SJSA1 (cell line): ENCODE data around the gene TRIM17. TPM values are rescaled to one million over a fixed set of nuclear protein-coding genes. Genes with fewer than 3 reads are reported as not detected.

Source experiments
- DNase-seq, 2 experiments: peaks; one replicate each; pipeline ENCODE4 v3.0.0-alpha.2; 2015 to 2020; ENCODE audit warnings: low spot score in 2 of 2, low read depth in 1 of 2
- H3K27ac ChIP-seq: fragments of 250-450 bp; sonication (Bioruptor Pico); 2 replicates; pipeline ENCODE4 v1.5.1; 2020; ENCODE audit warnings: mild to moderate bottlenecking, moderate library complexity
- H3K27me3 ChIP-seq: fragments of 250-450 bp; sonication (Bioruptor Pico); replicated peaks from 2 replicates; pipeline ENCODE4 v1.5.1; 2020; ENCODE audit warnings: mild to moderate bottlenecking, moderate library complexity
- H3K36me3 ChIP-seq: fragments of 250-450 bp; sonication (Bioruptor Pico); 2 replicates; pipeline ENCODE4 v1.5.1; 2020; ENCODE audit warnings: mild to moderate bottlenecking
- H3K4me1 ChIP-seq: fragments of 250-450 bp; sonication (Bioruptor Pico); replicated peaks from 2 replicates; pipeline ENCODE4 v1.6.1; 2021; ENCODE audit warnings: mild to moderate bottlenecking
- H3K4me3 ChIP-seq: fragments of 250-450 bp; sonication (Bioruptor Pico); 2 replicates; pipeline ENCODE4 v1.5.1; 2020; ENCODE audit warnings: mild to moderate bottlenecking
- H3K9me3 ChIP-seq: fragments of 250-450 bp; sonication (Bioruptor Pico); replicated peaks from 2 replicates; pipeline ENCODE4 v1.5.1; 2020; ENCODE audit warnings: mild to moderate bottlenecking
- total RNA-seq: library from RNA; depleted of rRNA; stranded (reverse); fragments of >200 nt; shearing (Covaris generic); gene quantifications from 2 replicates; pipeline ENCODE4 v1.2.3, GENCODE V29; 2014

The TRIM17 gene
- total RNA-seq, 1 experiment from 2014 or later, result not detected

DNA sequence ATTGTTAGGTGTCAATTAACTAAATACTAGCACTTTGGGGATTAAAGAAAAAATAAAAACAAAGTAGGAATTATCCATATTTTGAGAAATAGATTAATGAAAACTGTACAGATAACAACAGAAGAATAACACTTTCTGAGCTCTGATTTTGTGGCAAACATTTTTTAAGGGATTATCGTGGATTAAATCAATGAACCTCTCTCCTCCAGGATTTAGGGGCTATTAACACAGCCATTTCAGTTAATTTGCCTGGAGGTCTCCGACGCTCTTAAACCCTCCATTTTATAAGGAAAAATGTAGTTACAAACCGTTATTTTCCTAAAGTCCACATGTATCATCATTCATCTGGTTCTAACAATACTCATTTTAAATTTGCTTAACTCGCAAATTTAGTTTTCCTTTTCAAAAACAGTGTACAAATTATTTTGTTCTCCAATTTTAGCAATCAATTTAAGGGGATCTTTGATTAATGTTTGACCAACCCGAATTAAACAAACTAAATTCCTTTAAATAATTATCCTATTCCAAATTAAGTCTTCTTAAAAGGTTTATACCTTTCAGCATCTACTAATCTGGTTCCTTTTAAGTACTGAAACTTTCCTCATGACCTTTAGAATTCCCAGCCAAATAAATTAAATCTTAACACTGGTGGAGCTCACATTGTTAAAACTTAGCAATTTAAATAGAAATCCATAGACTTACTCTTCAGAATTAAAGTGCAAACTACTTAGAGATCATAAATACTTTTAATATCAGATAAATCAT is 39.8 kb upstream of the TRIM17 start:
- no peaks in the 10 kb centered on the region for H3K9me3 ChIP-seq
- peaks cover 24% of the 10 kb centered on the region for H3K4me1 ChIP-seq
- H3K27me3 ChIP-seq, result peaks cover 37% of the 10 kb centered on the region
- DNase-seq, result no peak
- peak overlapping the region; percentile 45; the same call in 1 of the 2 replicates for H3K4me3 ChIP-seq
- no peak overlapping the region for H3K27ac ChIP-seq
- no peaks in the 10 kb centered on the region for H3K36me3 ChIP-seq

DNA sequence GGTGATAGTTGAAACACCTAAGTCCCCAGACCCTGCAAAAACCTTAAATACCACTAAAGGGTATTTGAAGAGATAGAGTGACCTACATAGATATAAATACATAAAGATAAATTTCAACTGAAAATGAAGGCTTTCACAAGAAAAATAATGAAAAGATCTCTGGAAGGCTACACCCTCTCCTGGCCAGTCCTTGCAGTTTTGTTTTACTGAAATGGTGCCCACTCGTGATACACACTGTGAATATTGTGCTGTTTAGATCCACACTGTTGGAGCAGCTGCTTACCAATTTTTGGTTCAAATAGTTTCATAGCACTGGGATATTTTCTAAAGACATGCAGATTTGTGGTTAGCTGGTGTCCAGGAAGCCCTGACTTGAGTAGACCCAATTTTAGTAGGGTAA is 39.1 kb upstream of the TRIM17 start:
- peaks cover 32% of the 10 kb centered on the region for H3K27me3 ChIP-seq
- no peak overlapping the region for H3K4me3 ChIP-seq
- H3K36me3 ChIP-seq, result no peaks in the 10 kb centered on the region
- no peaks in the 10 kb centered on the region for H3K9me3 ChIP-seq
- DNase-seq, result no peak
- H3K27ac ChIP-seq, result no peak overlapping the region
- H3K4me1 ChIP-seq, result peaks cover 24% of the 10 kb centered on the region

DNA sequence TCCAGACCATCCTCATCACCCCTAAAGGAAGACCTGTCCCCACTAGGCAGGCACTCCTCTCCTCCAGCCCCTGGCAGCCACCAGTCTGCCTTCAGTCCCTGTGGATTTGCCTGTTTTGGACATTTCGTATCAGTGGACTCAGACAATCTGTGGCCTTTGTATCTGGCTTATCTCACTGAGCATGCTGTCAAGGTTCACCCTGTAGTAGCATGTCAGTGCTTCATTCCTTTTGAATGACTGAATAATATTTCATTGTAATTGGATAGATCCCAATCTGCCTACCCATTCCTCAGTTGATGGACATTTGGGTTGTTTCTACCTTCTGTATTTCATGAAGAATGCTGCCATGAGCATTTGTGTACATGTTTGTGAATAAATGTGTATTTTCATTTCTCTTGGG is 37.6 kb upstream of the TRIM17 start:
- Histone ChIP-seq H3K4me1 (peaks cover 20% of the 10 kb centered on the region), H3K4me3 (no peak overlapping the region), H3K27me3 (peaks cover 21% of the 10 kb centered on the region), H3K9me3 (no peaks in the 10 kb centered on the region), H3K36me3 (no peaks in the 10 kb centered on the region), H3K27ac (no peak overlapping the region)
- no peak for DNase-seq

DNA sequence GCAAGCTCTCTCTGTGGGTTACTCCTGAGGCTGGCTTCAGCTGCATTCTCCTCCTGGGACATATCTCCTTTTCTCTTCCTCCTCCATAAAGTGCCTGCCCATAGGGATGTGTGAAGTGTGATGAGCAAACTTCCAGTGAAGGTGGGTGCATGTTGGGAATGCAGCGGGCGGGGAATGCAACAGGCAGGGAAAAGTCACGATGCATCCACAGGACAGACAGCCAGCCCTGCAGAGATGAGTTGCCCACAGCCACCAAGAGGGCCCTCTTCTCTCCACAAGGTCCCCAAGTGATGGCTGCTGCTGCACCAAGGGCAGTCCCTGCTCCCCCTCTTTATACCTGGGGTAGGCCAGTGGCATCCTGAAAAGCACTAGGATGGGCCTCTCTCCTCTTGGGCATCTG is 37.0 kb upstream of the TRIM17 start:
- Histone ChIP-seq H3K9me3 (no peaks in the 10 kb centered on the region), H3K27ac (no peak overlapping the region)
- DNase-seq, result no peak

DNA sequence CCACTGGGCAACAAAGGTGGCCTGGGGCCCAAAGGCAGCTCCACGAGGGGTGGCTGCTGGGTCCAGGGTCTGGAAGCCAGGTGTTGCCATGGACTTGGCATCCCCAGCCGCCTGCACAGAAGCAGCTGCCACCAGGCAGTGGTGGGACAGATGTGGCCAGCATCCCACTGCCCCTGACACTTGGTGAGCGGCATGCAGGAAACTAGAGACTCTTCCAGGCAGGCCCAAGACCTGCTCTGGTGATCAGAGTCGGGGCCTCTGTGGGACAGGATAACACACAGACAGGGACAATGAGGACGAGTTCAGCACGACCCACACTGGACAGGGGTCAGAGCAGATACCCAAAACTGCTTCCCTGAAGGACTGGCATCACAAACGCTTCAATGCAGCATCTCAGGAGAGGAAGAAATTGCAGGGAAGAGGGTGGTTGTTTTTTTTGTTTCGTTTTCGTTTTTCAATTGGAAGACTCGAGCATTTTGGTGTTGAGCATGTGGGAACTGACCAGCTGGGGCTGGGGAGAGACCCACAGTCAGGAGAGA is 36.4 kb upstream of the TRIM17 start:
- H3K36me3 ChIP-seq, result no peaks in the 10 kb centered on the region
- no peaks in the 10 kb centered on the region for H3K9me3 ChIP-seq
- no peak for DNase-seq
- H3K4me3 ChIP-seq, result no peak overlapping the region
- peaks cover 23% of the 10 kb centered on the region for H3K27me3 ChIP-seq
- peaks cover 11% of the 10 kb centered on the region for H3K4me1 ChIP-seq
- no peak overlapping the region for H3K27ac ChIP-seq

More for the DNA sequence above, 37.0 kb upstream of the TRIM17 start:
- no peak overlapping the region for H3K4me3 ChIP-seq
- H3K4me1 ChIP-seq, result peaks cover 16% of the 10 kb centered on the region
- H3K36me3 ChIP-seq, result no peaks in the 10 kb centered on the region
- peaks cover 18% of the 10 kb centered on the region for H3K27me3 ChIP-seq

DNA sequence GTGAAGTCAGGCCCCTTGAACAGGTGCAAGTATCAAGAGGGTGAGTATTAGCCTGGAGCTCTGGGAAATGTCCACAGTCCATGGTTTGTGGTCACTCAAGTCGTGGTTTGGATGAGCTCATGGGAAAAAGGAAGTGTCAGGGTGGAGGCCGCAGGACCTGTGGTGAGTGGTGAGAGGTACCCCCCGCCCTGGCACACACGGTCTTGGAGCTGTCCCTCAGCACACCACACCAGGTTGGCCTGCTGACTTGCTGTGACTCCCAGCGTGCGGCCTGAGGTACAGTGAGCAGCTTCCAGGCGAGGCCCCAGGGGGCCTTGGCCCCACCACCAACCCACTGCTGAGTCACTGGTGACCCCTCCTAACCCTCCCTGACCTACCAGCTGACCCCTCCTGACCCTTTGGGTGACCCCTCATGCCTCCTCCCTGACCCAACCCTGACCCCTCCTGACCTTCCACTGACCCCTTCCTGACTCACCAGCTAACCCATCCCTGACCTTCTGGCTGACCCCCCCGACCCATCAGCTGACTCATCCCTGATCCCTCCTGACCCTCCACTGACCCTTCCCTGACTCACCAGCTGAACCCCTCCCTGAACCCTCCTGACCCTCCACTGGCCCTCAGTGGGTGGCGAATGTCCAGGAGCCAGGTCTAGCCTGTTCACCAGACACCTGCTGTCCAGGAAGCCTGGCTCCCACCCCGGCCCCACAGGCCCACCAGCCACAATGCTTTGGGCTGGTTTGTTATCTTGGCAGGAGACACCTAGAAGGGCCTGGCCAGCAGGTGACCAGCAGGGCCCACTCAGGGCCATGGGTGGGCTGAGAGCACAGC is 35.7 kb upstream of the TRIM17 start:
- no peak for DNase-seq
- Histone ChIP-seq H3K27ac (no peak overlapping the region), H3K36me3 (no peaks in the 10 kb centered on the region), H3K27me3 (peaks cover 22% of the 10 kb centered on the region), H3K4me1 (peaks cover 6% of the 10 kb centered on the region), H3K4me3 (no peak overlapping the region), H3K9me3 (no peaks in the 10 kb centered on the region)

DNA sequence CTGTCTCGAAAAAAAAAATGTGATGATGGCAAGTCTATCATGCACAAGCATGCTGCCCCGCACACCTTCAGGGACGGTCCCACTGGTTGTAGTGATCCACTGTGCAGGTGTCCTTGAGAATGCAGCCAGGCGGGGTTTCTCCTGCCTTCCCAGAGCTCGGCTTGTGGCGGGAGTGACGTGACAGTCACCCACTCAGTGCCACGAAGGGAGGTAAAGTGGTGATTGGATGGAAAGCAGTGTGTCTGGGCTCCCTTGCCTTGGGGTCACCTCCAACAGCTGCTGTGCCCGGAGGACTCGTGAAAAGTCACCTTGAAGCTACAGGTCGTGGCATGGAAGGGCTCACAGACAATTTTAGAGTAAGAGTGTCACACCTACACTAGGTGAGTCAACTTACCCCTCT is 33.5 kb upstream of the TRIM17 start:
- H3K27ac ChIP-seq, result no peak overlapping the region
- no peaks in the 10 kb centered on the region for H3K9me3 ChIP-seq
- peaks cover 17% of the 10 kb centered on the region for H3K27me3 ChIP-seq
- 0 out of 2 replicates have a peak, but pooled peaks cover 3% of the 10 kb centered on the region for H3K4me1 ChIP-seq
- H3K36me3 ChIP-seq, result no peaks in the 10 kb centered on the region
- no peak overlapping the region for H3K4me3 ChIP-seq
- no peak for DNase-seq

DNA sequence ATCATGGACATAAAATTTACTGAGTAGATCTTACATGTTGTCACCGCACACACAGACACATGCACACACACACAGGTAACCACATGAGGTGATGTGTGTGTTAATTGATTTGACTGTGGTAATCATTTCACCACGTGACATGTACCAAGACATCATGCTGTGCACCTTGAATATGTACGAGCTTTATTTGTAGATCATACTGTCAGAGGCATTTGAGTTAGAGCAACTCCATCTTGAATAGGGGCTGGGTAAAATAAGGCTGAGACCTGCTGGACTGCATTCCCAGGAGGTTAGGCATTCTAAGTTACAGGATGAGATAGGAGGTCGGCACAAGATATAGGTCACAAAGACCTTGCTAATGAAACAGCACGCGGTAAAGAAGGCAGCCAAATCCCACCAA is 31.7 kb upstream of the TRIM17 start:
- Histone ChIP-seq H3K9me3 (no peaks in the 10 kb centered on the region), H3K4me1 (0 out of 2 replicates have a peak, but pooled peaks cover 3% of the 10 kb centered on the region), H3K27ac (no peak overlapping the region), H3K27me3 (peaks cover 32% of the 10 kb centered on the region), H3K36me3 (no peaks in the 10 kb centered on the region), H3K4me3 (no peak overlapping the region)
- no peak for DNase-seq

DNA sequence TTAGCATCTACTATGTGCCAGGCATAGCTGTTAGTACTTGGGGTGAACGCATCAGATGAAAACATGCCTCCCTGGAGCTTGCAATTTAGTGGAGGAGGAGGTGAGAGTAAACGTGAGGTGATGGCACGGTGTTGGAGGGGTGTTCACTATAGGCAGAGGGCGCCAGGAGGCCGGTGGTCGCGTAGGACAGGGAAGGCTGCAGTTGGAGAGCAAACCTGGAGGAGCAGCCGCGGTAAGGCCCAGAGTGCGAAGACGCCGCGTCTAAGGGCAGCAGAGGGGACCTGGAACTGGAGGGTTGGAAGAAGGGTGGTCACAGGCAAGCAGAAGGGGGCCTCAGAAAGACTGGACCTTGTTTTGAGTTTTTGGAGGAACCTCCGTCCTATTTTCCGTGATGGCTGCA is 30.2 kb upstream of the TRIM17 start:
- H3K4me1 ChIP-seq, result 0 out of 2 replicates have a peak, but pooled peaks cover 3% of the 10 kb centered on the region
- no peak overlapping the region for H3K27ac ChIP-seq
- no peak for DNase-seq
- H3K4me3 ChIP-seq, result no peak overlapping the region
- H3K27me3 ChIP-seq, result peaks cover 35% of the 10 kb centered on the region
- no peaks in the 10 kb centered on the region for H3K36me3 ChIP-seq
- no peaks in the 10 kb centered on the region for H3K9me3 ChIP-seq

- Histone ChIP-seq H3K36me3 (no peaks in the 10 kb centered on the region), H3K9me3 (no peaks in the 10 kb centered on the region), H3K27me3 (peaks cover 35% of the 10 kb centered on the region), H3K4me3 (no peak overlapping the region), H3K4me1 (0 out of 2 replicates have a peak, but pooled peaks cover 3% of the 10 kb centered on the region), H3K27ac (no peak overlapping the region)
- DNase-seq, result no peak
Measured at GRCh38 chr1:228445843-228446650, 29.4 kb upstream of the TRIM17 start.

DNA sequence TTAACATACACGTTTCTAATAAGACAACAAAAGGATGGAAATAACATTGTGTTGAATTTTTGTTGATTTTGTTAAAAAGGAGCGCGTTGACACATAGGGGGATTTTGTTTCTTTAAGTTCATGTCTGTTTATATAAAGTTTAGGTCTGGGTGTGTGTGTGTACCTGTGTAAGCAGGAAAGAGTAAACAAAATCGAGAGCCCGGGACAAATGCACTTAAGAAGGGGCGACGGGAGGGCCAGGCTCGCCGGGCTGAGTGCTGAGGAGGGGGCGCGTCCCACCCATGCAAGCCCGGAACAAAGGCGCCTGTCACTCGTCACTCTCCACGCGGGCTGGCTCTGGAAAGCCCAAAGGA is 28.8 kb upstream of the TRIM17 start:
- no peak overlapping the region for H3K27ac ChIP-seq
- no peak for DNase-seq
- H3K9me3 ChIP-seq, result no peaks in the 10 kb centered on the region
- no peaks in the 10 kb centered on the region for H3K36me3 ChIP-seq
- no peak overlapping the region for H3K4me3 ChIP-seq
- peaks cover 35% of the 10 kb centered on the region for H3K27me3 ChIP-seq
- H3K4me1 ChIP-seq, result 0 out of 2 replicates have a peak, but pooled peaks cover 3% of the 10 kb centered on the region

DNA sequence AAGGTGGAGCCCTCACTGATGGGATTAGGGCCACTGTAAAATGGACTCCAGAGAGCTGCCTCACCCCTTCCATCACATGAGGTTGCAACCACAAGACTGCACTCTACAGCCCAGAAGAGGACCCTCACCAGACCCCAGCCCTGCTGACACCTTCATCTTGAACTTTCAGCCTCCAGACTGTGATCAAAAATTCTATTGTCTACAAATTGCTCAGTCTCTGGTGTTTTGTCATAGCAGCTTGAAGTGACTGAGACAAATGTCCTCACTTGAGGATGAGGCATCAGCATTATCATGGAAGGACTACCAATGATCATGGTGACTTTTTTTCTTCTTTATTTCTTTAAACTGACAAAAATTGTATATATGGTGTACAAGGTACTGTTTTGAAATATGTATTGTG is 26.7 kb upstream of the TRIM17 start:
- no peak overlapping the region for H3K27ac ChIP-seq
- no peaks in the 10 kb centered on the region for H3K36me3 ChIP-seq
- H3K9me3 ChIP-seq, result no peaks in the 10 kb centered on the region
- peaks cover 33% of the 10 kb centered on the region for H3K27me3 ChIP-seq
- no peak for DNase-seq
- H3K4me3 ChIP-seq, result no peak overlapping the region
- 0 out of 2 replicates have a peak, but pooled peaks cover 3% of the 10 kb centered on the region for H3K4me1 ChIP-seq

DNA sequence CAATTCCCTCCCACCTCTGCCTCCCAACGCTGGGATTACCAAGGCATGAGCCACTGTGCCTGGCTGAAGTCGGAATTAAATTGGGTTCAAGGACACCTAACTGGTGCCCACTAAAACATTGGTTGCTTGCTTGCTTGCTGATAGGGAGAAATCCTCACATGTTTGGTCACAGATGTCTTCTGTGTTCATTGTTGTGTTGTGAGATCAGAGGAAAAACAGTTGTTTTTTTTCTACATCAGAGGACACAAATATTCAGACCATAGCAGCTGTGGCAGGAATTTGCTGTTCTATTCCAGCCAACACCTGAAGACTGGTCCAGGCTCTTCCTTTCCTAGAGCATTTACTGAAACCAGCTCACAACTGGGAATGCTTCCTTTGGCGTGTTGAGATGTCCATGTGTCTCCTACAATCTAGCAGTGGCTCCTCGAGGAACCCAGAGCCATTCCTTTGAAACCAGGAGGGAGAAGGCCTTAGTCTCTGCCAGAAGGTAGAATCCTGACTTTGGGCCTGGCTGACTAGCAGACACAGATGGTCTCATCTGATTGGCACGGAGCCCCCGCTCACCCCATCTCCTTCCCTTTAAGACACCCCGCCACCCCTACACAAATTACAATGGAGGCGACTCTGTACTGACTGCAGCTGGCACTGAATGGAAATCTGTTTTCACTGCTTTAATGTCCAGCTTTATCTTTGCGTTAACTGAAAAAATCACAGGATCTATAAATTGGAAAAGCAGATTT is 24.3 kb upstream of the TRIM17 start:
- no peak overlapping the region for H3K27ac ChIP-seq
- no peaks in the 10 kb centered on the region for H3K36me3 ChIP-seq
- H3K27me3 ChIP-seq, result peaks cover 25% of the 10 kb centered on the region
- DNase-seq, result no peak
- no peaks in the 10 kb centered on the region for H3K9me3 ChIP-seq
- H3K4me1 ChIP-seq, result 0 out of 2 replicates have a peak, but pooled peaks cover 3% of the 10 kb centered on the region
- no peak overlapping the region for H3K4me3 ChIP-seq
